Stimulated activated CD8-positive, alpha-beta memory T cell treated with anti-CD3 and anti-CD28 coated beads, Interleukin-15, amount 100 ng/mL, for 48 hours (primary cell): ENCODE measurements around the gene LMX1B.
"Not testable (repeated sequence)": the region's sequence is repeated elsewhere in the genome, so short reads cannot be mapped to it uniquely, and the experiment has no call there.

Experiments
- DNase-seq, 2 donors: peaks; one replicate each; pipeline ENCODE4 v3.0.0-alpha.2; 2020; ENCODE audit warnings: low read depth in 2 of 2

The LMX1B gene

DNA sequence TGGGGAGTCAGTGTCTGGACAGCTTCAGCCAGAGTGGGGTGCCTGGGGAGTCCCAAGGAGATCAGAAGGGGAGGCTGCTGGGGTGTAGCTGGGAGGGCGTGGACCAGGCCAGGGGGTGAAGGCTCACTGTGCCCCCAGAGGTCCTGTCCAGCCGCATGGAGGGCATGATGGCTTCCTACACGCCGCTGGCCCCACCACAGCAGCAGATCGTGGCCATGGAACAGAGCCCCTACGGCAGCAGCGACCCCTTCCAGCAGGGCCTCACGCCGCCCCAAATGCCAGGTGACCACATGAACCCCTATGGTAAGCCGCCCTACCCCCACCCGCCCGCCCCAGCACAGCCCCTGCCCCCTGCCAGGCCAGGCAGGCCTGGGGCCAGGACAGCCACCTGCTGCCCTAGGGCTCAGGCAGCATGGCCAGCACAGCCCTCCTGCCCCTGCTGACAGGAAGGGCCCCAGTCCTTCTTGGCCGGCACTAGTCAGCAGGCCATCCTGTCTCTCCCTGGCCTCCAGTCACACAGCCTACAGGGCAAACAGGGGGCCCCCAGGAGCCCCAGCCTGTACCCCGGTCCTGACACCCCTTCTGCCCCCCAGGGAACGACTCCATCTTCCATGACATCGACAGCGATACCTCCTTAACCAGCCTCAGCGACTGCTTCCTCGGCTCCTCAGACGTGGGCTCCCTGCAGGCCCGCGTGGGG lies 82.1 kb downstream of the LMX1B start:
- DNase-seq, result no peak

DNA sequence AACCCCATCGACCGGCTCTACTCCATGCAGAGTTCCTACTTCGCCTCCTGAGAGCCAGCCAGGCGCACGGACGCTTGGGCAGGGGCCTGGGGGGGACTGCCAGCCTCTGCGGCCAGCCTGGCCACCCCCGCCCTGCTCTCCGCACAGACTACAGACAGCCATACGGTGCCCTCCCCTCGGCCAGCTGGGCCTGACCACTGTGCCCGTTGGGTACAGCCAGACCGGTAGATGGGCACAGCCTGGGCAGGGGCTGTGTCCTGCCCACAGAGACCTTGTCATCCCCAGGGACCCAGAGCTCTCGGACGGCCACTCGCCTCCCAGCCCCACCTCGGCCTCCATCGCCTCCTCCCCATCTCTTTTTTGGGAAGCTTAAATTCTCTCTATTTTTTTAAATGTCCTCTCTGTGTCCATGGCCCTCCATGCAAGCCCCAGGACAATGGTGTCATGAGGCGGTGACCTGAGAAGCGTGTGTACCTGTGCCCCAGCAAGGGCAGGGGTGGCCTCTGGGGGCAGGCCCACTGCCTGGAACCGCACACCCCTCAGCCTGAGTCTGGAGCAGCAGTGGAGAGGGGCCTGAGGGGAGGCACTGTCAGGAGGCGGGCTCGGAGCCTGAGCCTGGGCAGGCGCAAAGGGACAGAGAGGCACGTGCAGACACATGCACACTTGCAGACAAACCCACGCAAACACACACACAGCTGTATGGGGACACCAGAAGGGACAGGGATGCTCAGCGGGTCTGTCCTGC lies 82.8 kb downstream of the LMX1B start:
- no peak for DNase-seq

- no peak for DNase-seq
Observed at GRCh38 chr9:126697330-126697729, 83.6 kb downstream of the LMX1B start.

- no peak for DNase-seq
Observed at GRCh38 chr9:126698251-126698650, 84.5 kb downstream of the LMX1B start.

DNA sequence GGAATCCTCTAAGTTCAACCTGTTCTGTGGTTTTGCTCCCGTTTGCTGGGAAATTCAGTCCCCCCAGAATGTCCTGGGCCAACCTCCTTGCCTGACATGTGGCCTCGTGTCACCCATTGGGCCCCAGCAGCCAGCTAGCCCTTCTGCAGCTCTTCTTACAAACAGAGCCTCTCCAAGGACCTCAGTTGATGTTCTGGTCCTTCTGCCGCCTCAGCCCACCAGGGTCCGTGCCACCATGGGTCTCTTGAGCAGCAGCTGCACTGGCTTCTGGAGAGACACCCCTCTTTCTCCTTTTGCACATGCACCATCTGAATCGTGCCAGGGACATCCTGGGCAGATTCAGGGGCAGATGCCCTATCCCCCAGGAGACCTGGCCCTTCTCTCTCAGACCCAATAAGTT lies 85.0 kb downstream of the LMX1B start:
- DNase-seq, result no peak

DNA sequence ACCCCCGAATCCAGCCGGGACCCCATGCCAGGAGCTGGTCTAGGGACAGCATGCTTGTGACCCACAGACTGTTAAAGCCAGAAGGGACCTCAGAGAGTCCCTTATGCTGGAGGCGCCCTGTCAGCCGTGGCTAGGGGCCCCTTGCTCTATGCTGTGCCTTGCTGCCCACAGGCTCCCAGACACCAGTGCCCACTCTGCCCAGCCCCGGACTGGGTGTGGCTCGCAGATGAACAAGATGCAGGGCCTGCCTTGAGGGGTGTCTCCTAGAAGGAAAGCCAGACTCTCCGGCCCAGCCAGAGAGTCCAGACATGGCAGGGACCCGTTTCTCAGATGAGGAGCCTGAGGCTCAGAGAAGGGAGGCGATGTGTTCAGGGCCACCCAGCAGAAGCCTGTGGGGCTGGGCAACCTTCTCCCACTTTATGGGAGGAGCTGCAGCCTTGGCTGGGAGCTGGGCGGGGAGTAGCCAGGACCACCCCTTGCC lies 85.7 kb downstream of the LMX1B start:
- DNase-seq, result no peak

DNA sequence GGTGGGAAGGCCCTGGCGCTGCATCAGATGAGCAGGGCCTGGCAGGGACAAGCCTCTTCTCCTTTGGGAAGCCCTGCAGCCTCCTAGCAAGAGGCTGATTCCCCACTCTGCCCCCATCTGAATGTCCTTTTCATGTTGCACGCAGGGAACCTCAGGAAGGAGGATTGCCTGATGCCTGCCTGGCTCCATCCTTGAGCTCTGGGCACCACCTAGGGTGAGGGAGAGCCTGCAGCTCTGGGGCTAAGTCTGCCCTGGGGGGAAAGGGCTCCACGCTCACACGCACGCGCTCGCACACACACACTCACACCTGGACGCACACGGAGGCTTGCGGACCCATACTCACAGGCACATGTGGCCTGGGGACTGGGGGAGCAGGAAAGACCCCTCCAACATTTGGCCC lies 86.6 kb downstream of the LMX1B start:
- no peak for DNase-seq

DNA sequence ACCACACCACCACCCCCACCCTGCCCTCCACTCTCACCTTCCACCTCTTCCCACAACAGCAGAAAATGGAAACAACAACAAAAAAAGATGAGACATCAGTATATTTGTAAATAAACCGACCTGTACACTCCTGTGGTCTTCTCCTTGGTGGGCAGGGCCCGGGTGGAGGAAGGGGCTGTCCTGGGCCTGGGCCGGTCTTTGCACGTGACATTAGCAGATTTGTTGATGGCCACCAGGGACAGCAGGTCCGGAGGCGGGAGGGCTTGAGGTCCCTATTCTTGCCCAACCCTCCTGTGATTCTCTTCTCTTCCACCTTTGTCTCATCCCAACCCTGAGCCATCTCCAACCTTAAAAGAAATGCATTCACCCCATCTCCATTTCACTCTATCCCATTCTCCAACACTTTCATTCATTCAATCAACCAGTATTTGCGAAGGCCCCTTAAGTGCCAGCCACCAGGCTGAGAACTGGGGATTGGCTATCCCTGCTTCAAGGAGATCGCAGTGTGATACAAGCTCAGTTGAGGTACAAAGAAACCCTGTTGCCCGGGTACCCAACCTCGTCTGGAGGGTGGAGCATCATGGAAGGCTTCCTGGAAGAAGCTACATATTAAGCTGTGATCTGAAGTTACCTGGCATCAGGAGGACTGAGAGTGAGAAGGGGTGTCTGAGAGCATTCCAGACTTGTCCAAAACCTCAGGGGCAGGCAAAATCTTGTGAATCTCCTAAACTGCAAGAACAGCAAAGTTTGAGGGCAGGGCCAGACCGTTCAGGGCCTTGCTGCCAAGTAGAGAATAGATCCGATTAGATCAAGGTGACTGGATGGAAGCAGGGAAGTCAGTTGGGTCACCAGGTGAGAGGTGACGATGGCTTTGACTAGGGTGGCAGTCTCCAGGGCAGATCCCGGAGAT lies 87.4 kb downstream of the LMX1B start:
- no peak for DNase-seq

DNA sequence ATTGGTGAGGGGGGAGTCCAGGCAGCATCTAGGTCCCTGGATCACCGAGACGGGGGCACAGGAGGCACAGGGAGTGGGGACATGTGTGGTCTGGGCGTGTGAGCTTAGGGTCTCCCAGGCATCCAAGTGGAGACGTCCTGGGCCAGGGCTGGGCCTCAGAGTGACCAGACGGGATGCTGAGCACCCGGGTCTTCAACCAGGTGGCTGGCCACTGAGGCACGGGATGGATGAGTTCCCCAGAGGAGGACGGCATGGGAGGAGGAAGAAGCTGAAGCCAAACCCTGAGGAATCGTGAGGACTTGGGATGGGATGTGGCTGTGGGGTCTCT lies 88.0 kb downstream of the LMX1B start:
- DNase-seq, result no peak

GRCh38 chr9:126702151-126703001 lies 88.6 kb downstream of the LMX1B start:
- DNase-seq, result no peak

DNA sequence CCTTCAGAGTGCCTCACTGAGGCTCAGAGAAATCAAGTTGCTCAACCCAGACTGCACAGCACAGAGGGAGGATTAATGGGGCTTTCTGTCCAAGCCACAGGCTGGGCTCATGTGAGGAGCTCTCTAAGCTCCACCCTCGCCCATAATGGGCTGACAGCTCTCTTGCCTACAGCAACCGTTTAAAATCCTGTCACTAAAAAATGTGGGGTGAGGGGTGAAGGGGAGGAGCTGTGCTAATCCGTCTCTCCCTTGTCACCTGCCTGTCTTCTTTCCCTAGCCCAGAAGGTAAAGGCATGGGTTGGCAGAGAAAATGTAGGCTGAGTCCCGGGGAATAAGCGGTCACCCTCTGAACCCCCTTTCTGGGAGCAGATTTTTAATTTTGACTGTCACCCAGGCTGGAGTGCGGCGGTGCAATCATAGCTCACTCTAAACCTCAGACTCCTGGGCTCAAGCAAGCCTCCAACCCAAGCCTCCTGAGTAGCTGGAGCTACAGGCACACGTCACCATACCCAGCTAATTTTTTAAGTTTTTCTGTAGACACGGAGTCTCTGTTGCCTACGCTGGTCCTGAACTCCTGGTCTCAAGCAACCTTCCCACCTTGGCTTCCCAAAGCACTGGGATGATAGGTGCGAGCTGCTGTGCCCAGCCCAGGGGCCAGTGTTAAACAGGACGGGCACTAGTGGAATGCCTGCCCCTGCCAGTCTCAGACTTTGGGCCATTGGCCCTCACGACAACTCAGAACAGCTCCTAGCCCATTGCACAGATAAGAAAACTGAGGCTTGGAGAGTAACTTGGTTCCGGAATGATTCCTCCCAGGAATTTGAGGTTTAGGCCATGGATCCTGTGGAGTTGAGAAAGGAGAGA lies 89.5 kb downstream of the LMX1B start:
- DNase-seq, result no peak

GRCh38 chr9:126703866-126704156 lies 90.1 kb downstream of the LMX1B start:
- no peak for DNase-seq

DNA sequence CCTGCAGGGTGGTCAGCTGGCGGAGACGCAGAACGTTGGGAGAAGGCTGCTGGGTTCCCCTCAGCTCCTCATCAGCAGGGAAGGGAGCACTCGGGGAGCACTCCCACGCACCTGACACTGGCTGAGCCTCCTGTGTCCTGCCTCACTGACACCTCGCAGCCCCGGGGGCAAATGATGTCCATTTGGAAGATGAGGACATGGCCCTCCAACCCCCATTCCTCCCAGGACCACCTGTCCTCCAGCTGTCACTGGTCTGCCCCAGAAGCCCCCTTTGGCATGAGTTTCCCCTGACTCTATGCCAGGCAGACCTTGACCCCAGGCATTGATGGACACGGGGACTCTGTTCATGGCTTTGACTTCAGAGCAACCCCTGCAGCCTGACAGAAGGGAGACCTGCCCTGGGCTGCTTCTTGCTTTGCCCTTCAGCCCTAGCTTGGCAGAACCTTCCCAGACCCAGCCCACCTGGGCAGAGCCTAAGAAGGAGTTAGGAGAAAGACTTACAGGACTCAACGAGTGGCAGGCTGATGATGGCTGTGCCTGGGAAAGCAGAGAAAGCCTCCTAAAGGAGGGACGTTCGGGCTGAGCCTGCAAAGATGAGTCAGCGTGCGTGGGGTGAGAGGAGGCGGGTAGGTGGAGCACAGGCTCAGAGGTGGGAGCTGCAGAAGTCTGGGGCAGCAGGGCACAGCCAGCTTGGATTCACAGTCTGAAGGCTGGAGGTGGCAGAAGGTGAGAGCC lies 90.6 kb downstream of the LMX1B start:
- no peak for DNase-seq

GRCh38 chr9:126704892-126705766 lies 91.4 kb downstream of the LMX1B start:
- peak; percentile 56 to 71 for DNase-seq

GRCh38 chr9:126705767-126706697 lies 92.3 kb downstream of the LMX1B start:
- DNase-seq, result peak; percentile 51 to 58

- no peak for DNase-seq
Observed at GRCh38 chr9:126706698-126707053, 92.9 kb downstream of the LMX1B start.

- no peak for DNase-seq
Observed at GRCh38 chr9:126707083-126707482, 93.4 kb downstream of the LMX1B start.

- not testable (repeated sequence) for DNase-seq
Observed at GRCh38 chr9:126707712-126708111, 94.0 kb downstream of the LMX1B start.
